H9 (cell line): ENCODE measurements around the gene MYOD1. TPM values are rescaled to one million over a fixed set of nuclear protein-coding genes. Genes with fewer than 3 reads are reported as not detected.

Experiments
- DNase-seq: peaks from one replicate; pipeline ENCODE4 v3.0.0-alpha.2; 2017
- H2AFZ ChIP-seq: one replicate; pipeline ENCODE4 v1.6.1; 2013; ENCODE audit warnings: mild to moderate bottlenecking, low read length, control low read depth, moderate library complexity
- H2AK5ac ChIP-seq: 2 replicates; pipeline ENCODE4 v1.6.1; 2013; ENCODE audit warnings: low read length, control low read depth, mixed read lengths; ENCODE audit not compliant: insufficient read length
- H2BK120ac ChIP-seq: one replicate; pipeline ENCODE4 v1.6.1; 2013; ENCODE audit warnings: low read depth, mild to moderate bottlenecking, low read length, control low read depth, inconsistent platforms; ENCODE audit not compliant: poor library complexity, severe bottlenecking
- H2BK12ac ChIP-seq: 2 replicates; pipeline ENCODE4 v1.6.1; 2013; ENCODE audit warnings: low read length, control low read depth, mixed read lengths, low read depth; ENCODE audit not compliant: insufficient read length
- H2BK15ac ChIP-seq: 2 replicates; pipeline ENCODE4 v1.6.1; 2013; ENCODE audit warnings: low read depth, low read length, control low read depth
- H2BK20ac ChIP-seq: one replicate; pipeline ENCODE4 v1.6.1; 2013; ENCODE audit warnings: low read depth, mild to moderate bottlenecking, low read length, control low read depth, inconsistent platforms; ENCODE audit not compliant: poor library complexity, severe bottlenecking
- H2BK5ac ChIP-seq: 2 replicates; pipeline ENCODE4 v1.6.1; 2013; ENCODE audit warnings: low read length, control low read depth, mixed read lengths; ENCODE audit not compliant: insufficient read length
- H3K14ac ChIP-seq: 2 replicates; pipeline ENCODE4 v1.6.1; 2013; ENCODE audit warnings: low read length, control low read depth; ENCODE audit not compliant: insufficient read depth
- H3K18ac ChIP-seq: 2 replicates; pipeline ENCODE4 v1.6.1; 2013; ENCODE audit warnings: low read depth, mild to moderate bottlenecking, mixed read lengths, low read length, control low read depth; ENCODE audit not compliant: insufficient read length
- H3K23ac ChIP-seq: 2 replicates; pipeline ENCODE4 v1.6.1; 2013; ENCODE audit warnings: low read length, control low read depth, mixed read lengths, low read depth; ENCODE audit not compliant: insufficient read length
- H3K23me2 ChIP-seq: 2 replicates; pipeline ENCODE4 v1.6.1; 2013; ENCODE audit warnings: low read depth, mild to moderate bottlenecking, mixed read lengths, low read length, control low read depth; ENCODE audit not compliant: insufficient read length, poor library complexity, severe bottlenecking
- H3K27ac ChIP-seq: 2 replicates; pipeline ENCODE4 v1.5.1; 2013; ENCODE audit warnings: low read length, control low read depth, mixed read lengths, low read depth; ENCODE audit not compliant: insufficient read length
- H3K27me3 ChIP-seq: 2 replicates; pipeline ENCODE4 v1.6.1; 2013; ENCODE audit warnings: low read length, control low read depth, inconsistent platforms; ENCODE audit not compliant: insufficient read depth
- H3K4ac ChIP-seq: 2 replicates; pipeline ENCODE4 v1.6.1; 2013; ENCODE audit warnings: low read depth, mild to moderate bottlenecking, control low read depth, inconsistent platforms, low read length, moderate library complexity
- H3K4me1 ChIP-seq: 2 replicates; pipeline ENCODE4 v1.6.1; 2013; ENCODE audit warnings: low read length, control low read depth, inconsistent platforms; ENCODE audit not compliant: insufficient read depth
- H3K4me2 ChIP-seq: 2 replicates; pipeline ENCODE4 v1.6.1; 2013; ENCODE audit warnings: low read length, control low read depth, mixed read lengths; ENCODE audit not compliant: insufficient read length, insufficient read depth
- H3K56ac ChIP-seq: 2 replicates; pipeline ENCODE4 v1.6.1; 2013; ENCODE audit warnings: low read depth, mild to moderate bottlenecking, mixed read lengths, low read length, control low read depth; ENCODE audit not compliant: insufficient read length
- H3K79me1 ChIP-seq: 2 replicates; pipeline ENCODE4 v1.6.1; 2013; ENCODE audit warnings: low read depth, mild to moderate bottlenecking, moderate library complexity, low read length, control low read depth, inconsistent platforms; ENCODE audit not compliant: insufficient read depth, poor library complexity, severe bottlenecking
- H3K79me2 ChIP-seq: 2 replicates; pipeline ENCODE4 v1.6.1; 2013; ENCODE audit warnings: low read length, control low read depth, inconsistent platforms; ENCODE audit not compliant: insufficient read depth
- H3K9ac ChIP-seq: 2 replicates; pipeline ENCODE4 v1.6.1; 2013; ENCODE audit warnings: low read length, control low read depth, mixed read lengths; ENCODE audit not compliant: insufficient read length; ENCODE audit errors: extremely low read depth
- H3K9me3 ChIP-seq: one replicate; pipeline ENCODE4 v1.6.1; 2013; ENCODE audit warnings: low read depth, low read length, inconsistent platforms; ENCODE audit not compliant: control insufficient read depth
- H3T11ph ChIP-seq: one replicate; pipeline ENCODE4 v1.6.1; 2013; ENCODE audit warnings: mild to moderate bottlenecking, low read length, control low read depth, inconsistent platforms
- H4K20me1 ChIP-seq: one replicate; pipeline ENCODE4 v1.6.1; 2013; ENCODE audit not compliant: control insufficient read depth, insufficient read length, insufficient read depth
- H4K5ac ChIP-seq: 2 replicates; pipeline ENCODE4 v1.6.1; 2013; ENCODE audit warnings: low read depth, mild to moderate bottlenecking, mixed read lengths, low read length, control low read depth; ENCODE audit not compliant: insufficient read length
- H4K8ac ChIP-seq: replicated peaks from 2 replicates; pipeline ENCODE4 v1.6.1; 2013; ENCODE audit warnings: low read length, control low read depth, mixed read lengths, low read depth; ENCODE audit not compliant: insufficient read length
- H4K91ac ChIP-seq: 2 replicates; pipeline ENCODE4 v1.6.1; 2013; ENCODE audit warnings: low read depth, mild to moderate bottlenecking, moderate library complexity, mixed read lengths, low read length, control low read depth; ENCODE audit not compliant: insufficient read length
- H3K27ac Mint-ChIP-seq, 3 experiments: 2 replicates in 2 of 3; 3 replicates in 1 of 3; pipeline ENCODE4 v1.8.0; 2020 to 2021; ENCODE audit warnings: mixed read lengths in 3 of 3, mild to moderate bottlenecking in 1 of 3, moderate library complexity in 1 of 3
- H3K27me3 Mint-ChIP-seq: 2 replicates; pipeline ENCODE4 v1.8.0; 2021; ENCODE audit warnings: low read depth, mild to moderate bottlenecking, moderate library complexity, mixed read lengths
- H3K36me3 Mint-ChIP-seq, 3 experiments: 2 replicates in 2 of 3; 3 replicates in 1 of 3; pipeline ENCODE4 v1.8.0; 2020 to 2021; ENCODE audit warnings: low read depth in 3 of 3, mixed read lengths in 3 of 3; ENCODE audit not compliant: insufficient read depth in 1 of 3
- H3K4me1 Mint-ChIP-seq, 2 experiments: 2 replicates each; pipeline ENCODE4 v1.8.0; 2020; ENCODE audit warnings: mixed read lengths in 2 of 2
- H3K4me3 Mint-ChIP-seq, 2 experiments: 2 replicates in 1 of 2; 3 replicates in 1 of 2; pipeline ENCODE4 v1.8.0; 2020 to 2021; ENCODE audit warnings: mild to moderate bottlenecking in 2 of 2, mixed read lengths in 2 of 2, moderate library complexity in 1 of 2
- H3K9me3 Mint-ChIP-seq, 2 experiments: 2 replicates in 1 of 2; 3 replicates in 1 of 2; pipeline ENCODE4 v1.8.0; 2020; ENCODE audit warnings: mild to moderate bottlenecking in 2 of 2, mixed read lengths in 2 of 2, moderate library complexity in 1 of 2
- CTCF ChIP-seq: fragments of 200-600 bp; sonication (generic); conservative IDR thresholded peaks from 3 replicates; pipeline ENCODE4 v1.8.0; 2021; ENCODE audit warnings: antibody characterized with exemption, mild to moderate bottlenecking
- WGBS: extraction: QIAGEN DNeasy Blood & Tissue Kit; methylation state at CpG from one replicate; pipeline ENCODE4 v1.1.7; 2013; ENCODE audit warnings: missing lambda C conversion rate, low lambda C conversion rate, mixed read lengths; ENCODE audit not compliant: insufficient read length; ENCODE audit errors: extremely low coverage; 5-methylcytosine and 5-hydroxymethylcytosine counted together
- total RNA-seq: library from RNA; stranded (reverse); gene quantifications from 2 replicates; pipeline ENCODE4 v1.2.1, GENCODE V29; 2021

The MYOD1 gene
- total RNA-seq, 1 experiment from 2014 or later = not detected

GRCh38 chr11:17751558-17751957 is 32.2 kb downstream of the MYOD1 start:
- no peak overlapping the region for H4K91ac ChIP-seq
- H3K4me2 ChIP-seq = no peak overlapping the region
- no peak overlapping the region for H3K18ac ChIP-seq
- no peak overlapping the region for H2AFZ ChIP-seq
- H3T11ph ChIP-seq = no peak overlapping the region
- no peak overlapping the region for H2BK5ac ChIP-seq
- no peak overlapping the region; the same call in 1 of the 2 replicates for H3K14ac ChIP-seq
- no peak overlapping the region for H3K27ac ChIP-seq
- no CpG with 5 or more reads among the region's 2 CpGs for WGBS
- H2BK20ac ChIP-seq = no peak overlapping the region
- H3K9ac ChIP-seq = no peak overlapping the region
- no peak overlapping the region for H2BK120ac ChIP-seq
- H3K9me3 ChIP-seq = no peaks in the 10 kb centered on the region
- no peaks in the 10 kb centered on the region for H3K79me1 ChIP-seq
- no peaks in the 10 kb centered on the region for H3K27me3 ChIP-seq
- H2BK15ac ChIP-seq = no peak overlapping the region
- no peaks in the 10 kb centered on the region for H3K23me2 ChIP-seq
- Mint-ChIP-seq H3K9me3 (no peaks in the 10 kb centered on the region), H3K27ac (no peak overlapping the region), H3K36me3 (no peaks in the 10 kb centered on the region), H3K4me1 (no peaks in the 10 kb centered on the region), H3K27me3 (peaks cover 37% of the 10 kb centered on the region), H3K4me3 (no peak overlapping the region)
- H2BK12ac ChIP-seq = no peak overlapping the region
- DNase-seq = no peak
- no peak overlapping the region for H4K5ac ChIP-seq
- no peak overlapping the region for H4K8ac ChIP-seq
- H3K4me1 ChIP-seq = no peaks in the 10 kb centered on the region
- no peak overlapping the region for H2AK5ac ChIP-seq
- H3K4ac ChIP-seq = no peak overlapping the region
- H3K23ac ChIP-seq = no peak overlapping the region
- no peaks in the 10 kb centered on the region for H3K79me2 ChIP-seq
- no peak overlapping the region for H3K56ac ChIP-seq
- TF ChIP-seq CTCF = no peak
- H4K20me1 ChIP-seq = peaks cover 3% of the 10 kb centered on the region
